Activated CD8-positive, alpha-beta memory T cell treated with anti-CD3 and anti-CD28 coated beads, Interleukin-2, amount 50 U/mL, for 1 hour (primary cell): ENCODE measurements around the gene COLGALT1.
"Not testable (repeated sequence)": the region's sequence is repeated elsewhere in the genome, so short reads cannot be mapped to it uniquely, and the experiment has no call there.

Experiments used
- DNase-seq: peaks from one replicate; pipeline ENCODE4 v3.0.0-alpha.2; 2020; ENCODE audit errors: extremely low read depth

The COLGALT1 gene

GRCh38 chr19:17555480-17555928 is at the start of gene COLGALT1:
Gene COLGALT1 (plus strand): TSS chr19:17555649. CDS start chr19:17555714, 65 bp downstream.
- DNase-seq = peak; percentile 96

- DNase-seq = no peak
These were observed 48.7 kb upstream of the COLGALT1 start for GRCh38 chr19:17506745-17507144.

GRCh38 chr19:17508558-17508933 is 46.9 kb upstream of the COLGALT1 start:
- DNase-seq = not testable (repeated sequence)

- DNase-seq = no peak
These were observed 45.0 kb upstream of the COLGALT1 start for GRCh38 chr19:17510220-17510993.

GRCh38 chr19:17511724-17512573 is 43.5 kb upstream of the COLGALT1 start:
- DNase-seq = peak; percentile 74

- no peak for DNase-seq
These were observed 42.9 kb upstream of the COLGALT1 start for GRCh38 chr19:17512574-17512939.

GRCh38 chr19:17515408-17516149 is 39.9 kb upstream of the COLGALT1 start:
- DNase-seq = no peak

GRCh38 chr19:17517898-17518297 is 37.6 kb upstream of the COLGALT1 start:
- DNase-seq = no peak

- not testable (repeated sequence) for DNase-seq
These were observed 36.8 kb upstream of the COLGALT1 start for GRCh38 chr19:17518654-17519053.

- no peak for DNase-seq
These were observed 35.5 kb upstream of the COLGALT1 start for GRCh38 chr19:17519967-17520366.

- DNase-seq = no peak
These were observed 34.6 kb upstream of the COLGALT1 start for GRCh38 chr19:17520865-17521264.

GRCh38 chr19:17522988-17523872 is 32.2 kb upstream of the COLGALT1 start:
- no peak for DNase-seq

- no peak for DNase-seq
These were observed 30.8 kb upstream of the COLGALT1 start for GRCh38 chr19:17524651-17525050.

- DNase-seq = no peak
These were observed 30.3 kb upstream of the COLGALT1 start for GRCh38 chr19:17525141-17525540.

GRCh38 chr19:17526922-17527321 is 28.5 kb upstream of the COLGALT1 start:
- no peak for DNase-seq

GRCh38 chr19:17527326-17527725 is 28.1 kb upstream of the COLGALT1 start:
- no peak for DNase-seq

- no peak for DNase-seq
These were observed 26.8 kb upstream of the COLGALT1 start for GRCh38 chr19:17528610-17529009.

GRCh38 chr19:17529239-17530158 is 25.9 kb upstream of the COLGALT1 start:
- no peak for DNase-seq

- no peak for DNase-seq
These were observed 24.9 kb upstream of the COLGALT1 start for GRCh38 chr19:17530586-17530985.

GRCh38 chr19:17532116-17532515 is 23.3 kb upstream of the COLGALT1 start:
- no peak for DNase-seq
